Fibroblast of upper back skin (primary cell): ENCODE results near the gene TIMM17B.

Source experiments
- DNase-seq: peaks from one replicate; pipeline ENCODE4 v3.0.0-alpha.2; 2013

TIMM17B gene

DNA sequence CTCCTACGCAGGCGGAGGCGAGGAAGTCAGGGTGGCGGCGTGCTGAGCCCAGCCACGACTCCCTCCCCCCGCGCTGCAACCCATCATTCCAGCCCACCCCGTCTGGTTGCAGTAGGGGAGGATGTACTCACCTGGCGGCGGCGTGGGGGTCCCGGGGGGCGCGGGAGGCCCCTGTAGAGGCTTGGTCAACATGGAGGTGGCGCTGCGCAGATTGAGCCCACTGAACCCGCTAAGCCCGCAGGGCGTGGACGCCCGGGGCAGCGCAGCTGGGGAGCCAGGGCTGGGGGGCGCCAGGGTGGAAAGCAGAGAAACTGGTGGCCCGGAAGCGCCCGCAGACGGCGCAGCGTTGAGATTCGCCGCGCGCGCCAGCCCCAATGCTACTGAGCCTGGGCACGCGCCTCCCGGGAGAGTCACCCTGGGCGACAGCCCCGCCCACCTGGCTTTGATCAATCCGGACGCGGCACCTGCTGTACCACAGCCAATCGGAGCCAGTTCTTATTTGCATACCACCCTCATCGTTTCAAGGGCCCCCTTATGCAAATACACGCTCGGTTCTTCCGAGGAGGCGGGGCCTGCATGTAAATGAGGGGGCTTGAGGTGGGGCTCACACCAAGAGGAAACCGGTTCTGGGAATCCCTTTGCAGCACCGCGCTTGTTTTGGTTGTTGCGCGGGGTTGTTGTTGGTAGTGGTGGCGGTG lies 21.2 kb upstream of the TIMM17B start, which contains the start of gene PIM2:
Gene PIM2, minus strand, starts transcription at position 382 of the 698 bp plus-strand sequence. Its CDS starts 190 bp downstream, at position 192.
- DNase-seq, result peak; percentile 63

GRCh38 chrX:48918301-48918642 lies 20.7 kb upstream of the TIMM17B start:
- no peak for DNase-seq

GRCh38 chrX:48917139-48918001 lies 19.8 kb upstream of the TIMM17B start:
- peak; percentile 88 for DNase-seq

- no peak for DNase-seq
These were observed 17.3 kb upstream of the TIMM17B start for GRCh38 chrX:48914593-48915493.

DNA sequence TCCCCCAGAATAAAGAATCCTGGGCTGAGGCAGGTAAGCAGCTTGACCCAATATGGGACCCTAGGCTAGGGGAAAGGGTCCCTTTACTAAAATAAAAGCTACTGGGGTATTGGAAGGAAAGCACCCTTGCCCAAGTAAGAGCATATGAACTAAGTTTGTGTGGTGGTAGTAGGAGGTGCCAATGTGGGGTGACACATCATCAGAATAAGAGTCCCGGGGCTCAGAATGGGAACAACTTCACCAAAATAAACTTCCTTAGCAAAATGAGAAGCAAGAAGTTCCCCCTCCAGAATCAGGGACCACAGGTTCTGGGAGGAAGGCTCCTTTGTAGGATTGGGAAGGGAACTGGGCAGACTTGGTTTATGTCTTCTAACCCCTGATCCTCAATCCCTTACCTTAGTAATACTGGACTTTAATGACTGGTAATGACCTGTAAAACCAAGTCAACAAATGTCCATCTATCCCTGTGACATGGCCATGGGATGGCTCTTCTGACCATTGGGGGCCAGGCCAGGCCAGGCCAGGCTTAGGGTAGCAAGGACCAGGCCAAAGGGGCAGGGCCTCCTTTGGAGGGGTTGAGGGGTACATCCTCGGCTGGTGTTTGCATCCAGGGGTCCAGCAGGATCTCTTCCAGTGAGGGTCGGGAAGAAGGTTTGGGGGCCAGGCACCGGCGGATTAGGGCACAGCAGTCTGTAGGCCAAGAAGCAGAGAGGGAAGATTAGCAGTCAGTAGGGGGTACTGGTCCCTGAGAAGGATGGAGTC lies 16.2 kb upstream of the TIMM17B start:
- DNase-seq, result no peak

GRCh38 chrX:48911412-48912182 lies 14.0 kb upstream of the TIMM17B start, which contains the start of gene SLC35A2:
SLC35A2 (minus strand) TSS chrX:48911646; CDS start chrX:48911636, 10 bp downstream.
- peak; percentile 61 for DNase-seq

DNA sequence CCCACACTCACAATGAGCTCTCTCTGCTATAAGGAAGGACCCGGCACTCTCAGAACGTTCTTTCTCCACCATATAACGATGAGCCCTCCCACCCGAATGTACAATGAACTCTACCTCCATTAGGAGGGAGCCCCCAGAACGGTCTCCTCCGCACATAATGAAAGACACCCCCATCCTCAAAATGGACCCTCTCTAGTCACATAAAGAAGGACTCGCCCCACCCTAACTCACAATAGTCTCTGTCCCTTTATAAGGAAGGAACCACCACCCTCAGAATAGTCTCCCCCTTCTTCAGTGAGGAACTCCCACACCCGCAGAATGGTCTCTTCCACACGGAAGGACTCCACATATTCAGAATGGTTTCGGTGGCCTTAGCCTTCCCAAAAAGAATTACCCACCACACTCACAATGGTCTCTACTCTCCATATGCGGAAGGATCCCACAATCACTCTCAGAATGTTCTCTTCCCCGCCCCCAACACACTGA lies 13.4 kb upstream of the TIMM17B start:
- no peak for DNase-seq

DNA sequence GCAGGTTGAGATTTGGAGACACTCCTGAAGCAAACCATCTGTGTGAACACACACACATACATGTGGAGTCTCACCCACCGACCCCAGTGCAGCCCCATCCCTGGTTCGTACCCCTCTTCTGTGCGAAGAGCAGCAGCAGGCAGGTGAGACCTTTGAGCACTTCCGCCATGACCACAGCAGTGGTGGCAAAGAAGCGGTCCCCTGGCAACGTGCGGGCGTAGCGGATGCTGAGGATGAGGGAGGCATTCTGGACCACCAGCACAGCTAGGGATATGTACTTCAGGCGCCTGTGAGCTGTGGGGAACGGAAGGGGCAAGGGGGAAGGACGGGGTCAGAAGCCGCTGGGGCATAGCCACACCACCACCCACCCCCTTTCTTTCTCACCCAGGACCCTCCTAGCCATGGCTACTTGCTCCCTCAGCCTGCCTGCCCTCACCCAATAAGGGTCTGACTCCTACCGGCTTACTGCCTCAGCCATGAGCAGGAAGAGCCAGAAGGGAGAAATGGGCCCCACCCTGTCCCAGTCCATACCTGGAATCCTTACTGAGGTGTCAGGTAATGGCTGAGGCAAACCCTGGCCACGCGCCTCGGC lies 12.2 kb upstream of the TIMM17B start:
- DNase-seq, result no peak

DNA sequence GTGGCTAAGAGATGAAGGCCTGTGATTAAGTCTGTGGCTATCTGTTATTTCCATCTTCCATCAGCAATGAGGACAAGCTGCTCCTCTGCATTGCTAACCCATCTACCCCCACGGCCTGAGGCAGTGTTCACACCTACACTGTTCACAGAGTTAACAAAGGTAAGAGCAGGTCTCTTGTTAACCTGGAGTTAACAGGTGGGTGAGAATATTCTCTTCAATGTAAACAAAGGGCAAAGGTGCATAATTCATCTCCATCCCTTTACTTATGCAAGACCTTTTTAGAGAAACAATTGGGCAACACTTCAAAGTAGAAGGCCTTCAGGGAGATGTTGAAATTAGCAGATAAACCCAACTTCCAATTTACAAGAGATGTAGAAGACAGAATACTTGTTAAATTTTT lies 11.0 kb upstream of the TIMM17B start:
- DNase-seq, result no peak

GRCh38 chrX:48905090-48905790 lies 7.7 kb upstream of the TIMM17B start:
- DNase-seq, result no peak

DNA sequence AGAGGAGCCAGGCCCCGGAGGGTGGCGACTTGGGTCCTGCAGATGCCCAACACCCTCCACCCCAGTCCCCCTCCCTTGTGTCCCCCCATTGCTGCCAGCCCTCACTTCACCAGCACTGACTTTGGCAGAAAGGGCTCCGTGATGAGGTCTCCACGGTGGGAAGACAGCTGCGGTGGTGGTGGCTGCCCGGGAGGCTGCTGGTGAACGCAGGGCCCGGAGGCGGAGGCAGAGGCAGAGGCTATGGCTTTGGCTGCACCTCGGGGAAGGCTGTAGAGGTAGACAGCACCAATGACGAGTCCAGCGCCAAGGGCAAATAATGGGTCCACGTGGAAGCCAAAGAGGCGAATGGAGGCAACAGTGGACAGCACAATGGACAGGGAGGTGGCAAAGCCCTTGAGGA lies 7.1 kb upstream of the TIMM17B start:
- no peak for DNase-seq

DNA sequence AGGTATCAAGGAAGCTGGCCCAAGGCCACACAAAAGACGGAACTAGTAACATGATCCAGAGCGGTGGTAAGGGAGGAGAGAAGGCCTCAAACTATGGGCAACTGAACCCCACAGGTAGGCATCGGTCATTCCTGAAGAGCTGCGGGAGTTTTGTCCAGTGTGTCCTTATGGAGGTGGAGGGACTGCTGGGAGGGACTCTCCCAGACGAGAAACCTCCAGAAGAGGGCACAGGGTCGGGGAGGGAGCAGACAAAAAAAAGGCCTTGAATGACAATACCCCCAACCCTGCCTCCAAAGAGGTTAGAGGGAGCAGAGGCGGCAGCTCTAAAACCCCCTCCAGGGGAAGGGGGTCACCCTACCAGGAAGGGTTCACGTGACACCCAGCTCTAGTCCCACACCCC lies 6.6 kb upstream of the TIMM17B start:
- DNase-seq, result no peak

GRCh38 chrX:48903290-48903689 lies 5.7 kb upstream of the TIMM17B start:
- no peak for DNase-seq

GRCh38 chrX:48902776-48903175 lies 5.2 kb upstream of the TIMM17B start:
- no peak for DNase-seq

- DNase-seq, result no peak
These were observed 4.6 kb upstream of the TIMM17B start for GRCh38 chrX:48902135-48902534.

GRCh38 chrX:48901069-48901468 lies 3.5 kb upstream of the TIMM17B start:
- no peak for DNase-seq

- DNase-seq, result no peak
These were observed 1.5 kb upstream of the TIMM17B start for GRCh38 chrX:48899078-48899410.

- peak; percentile 54 for DNase-seq
These were observed 377 bp downstream of the TIMM17B start for GRCh38 chrX:48897157-48897624.

DNA sequence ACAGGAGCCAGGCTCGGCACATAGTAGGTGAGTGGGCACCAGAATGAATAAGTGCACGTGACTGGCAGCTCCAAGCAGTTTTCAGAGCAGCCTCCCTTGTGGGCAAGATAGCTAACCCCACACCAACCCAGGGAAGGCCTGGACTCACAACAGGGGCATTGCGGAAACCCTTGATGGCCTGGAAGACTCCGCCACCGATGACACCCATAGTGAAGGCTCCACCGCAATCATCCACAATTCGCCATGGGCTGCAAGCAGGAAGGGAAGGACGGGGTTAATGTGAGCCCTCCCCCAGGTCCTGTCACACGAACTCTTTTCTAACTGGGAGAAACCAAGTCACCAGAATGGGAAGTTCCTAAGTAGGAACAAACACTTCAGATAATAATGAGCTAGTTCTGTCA lies 957 bp downstream of the TIMM17B start:
- DNase-seq, result no peak

GRCh38 chrX:48894891-48895290 lies 2.7 kb downstream of the TIMM17B start:
- DNase-seq, result no peak
